SK-N-SH treated with all-trans-retinoic acid at 6 μM for 48 hours (cell line): ENCODE data around the gene FRMD5.

ENCODE experiments used
- ATAC-seq: fragments of 200-7000 bp; cut with Tn5 transposase; 3 replicates; pipeline ENCODE4 v1.9.1; 2020; ENCODE audit warnings: mild to moderate bottlenecking, moderate library complexity
- BACH2 ChIP-seq: fragments of 250-450 bp; sonication (Bioruptor Pico); IDR thresholded peaks from 2 replicates; pipeline ENCODE4 v1.9.0; 2021; ENCODE audit warnings: mild to moderate bottlenecking, borderline replicate concordance
- CREB5 ChIP-seq: fragments of 250-450 bp; sonication (Bioruptor Pico); IDR thresholded peaks from 2 replicates; pipeline ENCODE4 v1.5.1; 2020; ENCODE audit warnings: low read depth, mild to moderate bottlenecking, moderate library complexity
- ESRRG ChIP-seq: fragments of 250-450 bp; sonication (Bioruptor Pico); IDR thresholded peaks from 2 replicates; pipeline ENCODE4 v1.6.1; 2021; ENCODE audit warnings: mild to moderate bottlenecking
- GLIS3 ChIP-seq: fragments of 250-450 bp; sonication (Bioruptor Pico); IDR thresholded peaks from 2 replicates; pipeline ENCODE4 v1.5.0; 2020; ENCODE audit warnings: mild to moderate bottlenecking, moderate library complexity
- ISL1 ChIP-seq: fragments of 250-450 bp; sonication (Bioruptor Pico); IDR thresholded peaks from 2 replicates; pipeline ENCODE4 v2.1.2; 2022; ENCODE audit warnings: mild to moderate bottlenecking, moderate library complexity
- OSR1 ChIP-seq: fragments of 250-450 bp; sonication (Bioruptor Pico); IDR thresholded peaks from 2 replicates; pipeline ENCODE4 v1.8.0; 2022; ENCODE audit warnings: moderate library complexity, mild to moderate bottlenecking, inconsistent platforms
- POU6F1 ChIP-seq: fragments of 250-450 bp; sonication (Bioruptor Pico); IDR thresholded peaks from 2 replicates; pipeline ENCODE4 v1.8.0; 2021; ENCODE audit warnings: low read depth, mild to moderate bottlenecking, moderate library complexity, borderline replicate concordance
- PPARA ChIP-seq: fragments of 250-450 bp; sonication (Bioruptor Pico); IDR thresholded peaks from 2 replicates; pipeline ENCODE4 v1.5.0; 2020; ENCODE audit warnings: mild to moderate bottlenecking, borderline replicate concordance
- RARB ChIP-seq: fragments of 250-450 bp; sonication (Bioruptor Pico); IDR thresholded peaks from 2 replicates; pipeline ENCODE4 v1.8.0; 2021; ENCODE audit warnings: mild to moderate bottlenecking, moderate library complexity
- SNAI2 ChIP-seq: fragments of 250-450 bp; sonication (Bioruptor Pico); IDR thresholded peaks from 2 replicates; pipeline ENCODE4 v1.5.0; 2020; ENCODE audit warnings: mild to moderate bottlenecking, moderate library complexity
- TCF4 ChIP-seq: fragments of 250-450 bp; sonication (Bioruptor Pico); IDR thresholded peaks from 2 replicates; pipeline ENCODE4 v1.8.0; 2021; ENCODE audit warnings: mild to moderate bottlenecking, moderate library complexity, borderline replicate concordance
- TOX ChIP-seq: fragments of 250-450 bp; sonication (Bioruptor Pico); IDR thresholded peaks from 2 replicates; pipeline ENCODE4 v1.8.0; 2021; ENCODE audit warnings: mild to moderate bottlenecking, moderate library complexity, borderline replicate concordance
- ZFP3 ChIP-seq: fragments of 250-450 bp; sonication (Bioruptor Pico); IDR thresholded peaks from 2 replicates; pipeline ENCODE4 v1.5.0; 2020; ENCODE audit warnings: mild to moderate bottlenecking, moderate library complexity
- ZFP30 ChIP-seq: fragments of 450-650 bp; formaldehyde crosslinking; IDR thresholded peaks from 2 replicates; pipeline ENCODE4 v1.5.0; 2022; ENCODE audit warnings: mild to moderate bottlenecking, moderate library complexity
- ZNF565 ChIP-seq: fragments of 450-650 bp; formaldehyde crosslinking; conservative IDR thresholded peaks from 2 replicates; pipeline ENCODE4 v1.5.0; 2020; ENCODE audit warnings: low read depth, mild to moderate bottlenecking, moderate library complexity
- ZNF70 ChIP-seq: fragments of 450-650 bp; formaldehyde crosslinking; IDR thresholded peaks from 2 replicates; pipeline ENCODE4 v1.5.0; 2020; ENCODE audit warnings: mild to moderate bottlenecking, moderate library complexity
- ZNF8 ChIP-seq: fragments of 450-650 bp; formaldehyde crosslinking; IDR thresholded peaks from 2 replicates; pipeline ENCODE4 v1.5.0; 2020; ENCODE audit warnings: mild to moderate bottlenecking, moderate library complexity
- TF ChIP-seq, protein P1 (sequence below): fragments of 250-450 bp; sonication (Bioruptor Pico); IDR thresholded peaks from 2 replicates; pipeline ENCODE4 v1.5.0; 2020; ENCODE audit warnings: mild to moderate bottlenecking, moderate library complexity
- TF ChIP-seq, protein P2 (sequence below): fragments of 250-450 bp; sonication (Bioruptor Pico); IDR thresholded peaks from 2 replicates; pipeline ENCODE4 v1.5.1; 2021; ENCODE audit warnings: mild to moderate bottlenecking, moderate library complexity

FRMD5 gene

DNA sequence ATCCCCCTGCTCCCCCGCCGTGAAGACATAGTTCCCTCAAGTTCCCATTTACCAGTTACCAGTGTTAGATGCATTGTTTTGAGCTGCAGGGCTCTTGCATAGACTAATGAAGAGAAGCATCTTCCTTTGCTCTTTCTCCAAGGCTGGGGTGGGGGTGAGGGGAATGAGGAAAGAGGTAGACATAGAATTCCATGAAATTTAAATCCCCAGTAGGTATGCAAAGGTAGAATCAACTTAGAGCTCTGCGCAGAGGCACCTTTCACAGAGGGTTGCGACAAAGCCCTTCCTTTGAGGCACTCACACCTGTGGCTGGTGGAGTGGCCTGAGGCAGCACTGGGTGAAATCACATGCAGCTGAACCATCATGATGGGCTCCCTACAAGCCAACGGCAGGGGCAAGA lies 266.9 kb downstream of the FRMD5 start:
- no peak for ATAC-seq
- TF ChIP-seq, protein P1, sequence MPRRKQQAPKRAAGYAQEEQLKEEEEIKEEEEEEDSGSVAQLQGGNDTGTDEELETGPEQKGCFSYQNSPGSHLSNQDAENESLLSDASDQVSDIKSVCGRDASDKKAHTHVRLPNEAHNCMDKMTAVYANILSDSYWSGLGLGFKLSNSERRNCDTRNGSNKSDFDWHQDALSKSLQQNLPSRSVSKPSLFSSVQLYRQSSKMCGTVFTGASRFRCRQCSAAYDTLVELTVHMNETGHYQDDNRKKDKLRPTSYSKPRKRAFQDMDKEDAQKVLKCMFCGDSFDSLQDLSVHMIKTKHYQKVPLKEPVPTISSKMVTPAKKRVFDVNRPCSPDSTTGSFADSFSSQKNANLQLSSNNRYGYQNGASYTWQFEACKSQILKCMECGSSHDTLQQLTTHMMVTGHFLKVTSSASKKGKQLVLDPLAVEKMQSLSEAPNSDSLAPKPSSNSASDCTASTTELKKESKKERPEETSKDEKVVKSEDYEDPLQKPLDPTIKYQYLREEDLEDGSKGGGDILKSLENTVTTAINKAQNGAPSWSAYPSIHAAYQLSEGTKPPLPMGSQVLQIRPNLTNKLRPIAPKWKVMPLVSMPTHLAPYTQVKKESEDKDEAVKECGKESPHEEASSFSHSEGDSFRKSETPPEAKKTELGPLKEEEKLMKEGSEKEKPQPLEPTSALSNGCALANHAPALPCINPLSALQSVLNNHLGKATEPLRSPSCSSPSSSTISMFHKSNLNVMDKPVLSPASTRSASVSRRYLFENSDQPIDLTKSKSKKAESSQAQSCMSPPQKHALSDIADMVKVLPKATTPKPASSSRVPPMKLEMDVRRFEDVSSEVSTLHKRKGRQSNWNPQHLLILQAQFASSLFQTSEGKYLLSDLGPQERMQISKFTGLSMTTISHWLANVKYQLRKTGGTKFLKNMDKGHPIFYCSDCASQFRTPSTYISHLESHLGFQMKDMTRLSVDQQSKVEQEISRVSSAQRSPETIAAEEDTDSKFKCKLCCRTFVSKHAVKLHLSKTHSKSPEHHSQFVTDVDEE (CRISPR knock-in tag): no peak
- TF ChIP-seq ZNF8 (CRISPR knock-in tag) (no peak), ZFP30 (CRISPR knock-in tag) (no peak), RARB (CRISPR knock-in tag) (no peak), OSR1 (CRISPR knock-in tag) (no peak), TOX (CRISPR knock-in tag) (no peak)

GRCh38 chr15:43927203-43927602 lies 267.9 kb downstream of the FRMD5 start:
- no peak for TF ChIP-seq OSR1 (CRISPR knock-in tag)
- no peak for TF ChIP-seq ZNF8 (CRISPR knock-in tag)
- no peak for ATAC-seq

DNA sequence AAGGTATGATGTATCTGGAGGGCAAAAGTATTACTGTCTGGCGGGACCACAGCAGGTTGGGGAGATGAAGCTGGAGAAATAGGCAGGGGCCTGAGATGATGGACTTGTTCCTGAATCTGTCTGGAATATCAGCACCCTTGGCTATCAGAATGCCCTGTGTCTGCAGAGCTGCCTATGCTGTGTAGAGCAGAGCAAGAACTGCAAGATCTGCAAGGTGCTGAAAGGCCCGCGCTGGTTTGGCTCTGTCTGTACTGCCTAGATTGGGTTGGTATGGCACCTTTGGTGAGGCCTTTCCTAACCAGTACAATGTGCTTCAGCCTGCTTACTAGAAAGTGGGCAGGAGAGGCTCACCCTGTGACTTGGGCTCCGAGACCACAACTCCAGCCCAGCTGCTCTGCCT lies 271.5 kb downstream of the FRMD5 start:
- TF ChIP-seq SNAI2 (CRISPR knock-in tag) (no peak), ESRRG (no peak), PPARA (no peak), ZFP3 (no peak), TOX (CRISPR knock-in tag) (no peak), CREB5 (CRISPR knock-in tag) (no peak), ZNF565 (CRISPR knock-in tag) (no peak), TCF4 (no peak), ZNF8 (CRISPR knock-in tag) (no peak), ISL1 (CRISPR knock-in tag) (no peak), ZNF70 (CRISPR knock-in tag) (no peak), BACH2 (no peak), ZFP30 (CRISPR knock-in tag) (no peak)
- TF ChIP-seq, protein P2, sequence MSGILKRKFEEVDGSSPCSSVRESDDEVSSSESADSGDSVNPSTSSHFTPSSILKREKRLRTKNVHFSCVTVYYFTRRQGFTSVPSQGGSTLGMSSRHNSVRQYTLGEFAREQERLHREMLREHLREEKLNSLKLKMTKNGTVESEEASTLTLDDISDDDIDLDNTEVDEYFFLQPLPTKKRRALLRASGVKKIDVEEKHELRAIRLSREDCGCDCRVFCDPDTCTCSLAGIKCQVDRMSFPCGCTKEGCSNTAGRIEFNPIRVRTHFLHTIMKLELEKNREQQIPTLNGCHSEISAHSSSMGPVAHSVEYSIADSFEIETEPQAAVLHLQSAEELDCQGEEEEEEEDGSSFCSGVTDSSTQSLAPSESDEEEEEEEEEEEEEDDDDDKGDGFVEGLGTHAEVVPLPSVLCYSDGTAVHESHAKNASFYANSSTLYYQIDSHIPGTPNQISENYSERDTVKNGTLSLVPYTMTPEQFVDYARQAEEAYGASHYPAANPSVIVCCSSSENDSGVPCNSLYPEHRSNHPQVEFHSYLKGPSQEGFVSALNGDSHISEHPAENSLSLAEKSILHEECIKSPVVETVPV: no peak
- TF ChIP-seq, protein P1 (CRISPR knock-in tag): no peak
- no peak for ATAC-seq

DNA sequence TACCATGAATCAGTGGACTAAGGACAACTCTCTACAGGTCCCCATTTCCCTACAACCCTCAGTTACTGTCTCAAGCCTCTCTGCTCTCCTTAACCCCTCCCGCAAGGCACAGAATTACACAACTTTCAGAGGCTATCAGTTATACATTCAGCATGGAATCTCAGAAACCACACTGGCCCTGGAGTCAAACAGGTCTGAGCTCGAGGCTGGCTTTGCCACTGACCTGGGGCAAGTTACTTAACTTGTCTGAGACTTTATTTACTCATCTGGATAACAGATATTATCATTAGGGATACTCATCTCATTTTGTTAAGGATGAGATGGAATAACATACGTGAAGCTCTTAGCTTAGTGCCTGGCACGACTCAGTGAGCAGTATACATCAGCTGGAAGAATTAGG lies 273.1 kb downstream of the FRMD5 start:
- TF ChIP-seq GLIS3 (CRISPR knock-in tag): no peak
- TF ChIP-seq ZFP3: no peak
- no peak for TF ChIP-seq POU6F1 (CRISPR knock-in tag)
- no peak for TF ChIP-seq ZNF8 (CRISPR knock-in tag)
- TF ChIP-seq TCF4: no peak
- no peak for TF ChIP-seq ESRRG
- no peak for TF ChIP-seq TOX (CRISPR knock-in tag)
- no peak for TF ChIP-seq ZNF565 (CRISPR knock-in tag)
- TF ChIP-seq, protein P1 (CRISPR knock-in tag): no peak
- ATAC-seq: peak; percentile 24
